Activated B cell treated with CpG ODN at 0.5 μM for 24 hours (primary cell): ENCODE results near the gene GCLC. TPM values are rescaled to one million over a fixed set of nuclear protein-coding genes. Genes with fewer than 3 reads are reported as not detected.

Experiments
- ATAC-seq: fragments of 200-7000 bp; cut with Tn5 transposase; one replicate; pipeline ENCODE4 v1.10.0; 2021; ENCODE audit warnings: low read depth, mild to moderate bottlenecking, moderate library complexity
- CTCF ChIA-PET: fragments of 350-600 bp; sonication (Branson Sonifier 250); formaldehyde crosslinking; loops from one replicate; lab custom pipeline; 2021; ENCODE audit warnings: antibody characterized with exemption; lab: Charles Lee
- POLR2A ChIA-PET: fragments of 350-600 bp; sonication (Branson Sonifier 250); formaldehyde crosslinking; loops from one replicate; lab custom pipeline; 2021; ENCODE audit warnings: antibody characterized with exemption; lab: Charles Lee
- DNase-seq: peaks from one replicate; pipeline ENCODE4 v3.0.0; 2022
- H3K27ac Mint-ChIP-seq: one replicate; pipeline ENCODE4 v1.8.0; 2020; ENCODE audit warnings: mixed read lengths
- H3K27me3 Mint-ChIP-seq: one replicate; pipeline ENCODE4 v1.8.0; 2021; ENCODE audit warnings: mixed read lengths
- H3K36me3 Mint-ChIP-seq: one replicate; pipeline ENCODE4 v1.8.0; 2021; ENCODE audit warnings: low read depth, mixed read lengths
- H3K4me1 Mint-ChIP-seq: one replicate; pipeline ENCODE4 v1.8.0; 2021; ENCODE audit warnings: mixed read lengths
- H3K4me3 Mint-ChIP-seq: one replicate; pipeline ENCODE4 v1.8.0; 2020; ENCODE audit warnings: mild to moderate bottlenecking, mixed read lengths
- H3K9me3 Mint-ChIP-seq: one replicate; pipeline ENCODE4 v1.8.0; 2020; ENCODE audit warnings: mixed read lengths
- CTCF ChIP-seq: fragments of 200-600 bp; IDR thresholded peaks from one replicate; pipeline ENCODE4 v1.8.0; 2022; ENCODE audit warnings: antibody characterized with exemption, mild to moderate bottlenecking
- intact Hi-C: fragments of 100-400 bp; cut with micrococcal nuclease; formaldehyde crosslinking; loops from one replicate; pipeline ENCODE4 v1.15.1; 2024
- total RNA-seq: library from RNA; stranded (reverse); gene quantifications from 2 replicates; pipeline ENCODE4 v1.2.3, GENCODE V29; 2022

GCLC gene
- total RNA-seq, 1 donor from 2014 or later = 26.6 TPM

GRCh38 chr6:53455678-53456077 is 89.2 kb downstream of the GCLC start:
- H3K9me3 Mint-ChIP-seq = peaks cover 9% of the 10 kb centered on the region
- no peak overlapping the region for H3K4me3 Mint-ChIP-seq
- ATAC-seq (no peak), DNase-seq (no peak)
- ChIA-PET CTCF (no interaction called here), POLR2A (interaction anchor here (1.1 kb wide), 1 partner anchor 13 kb away, joined by 3 read pairs; no protein-coding TSS in a partner anchor)
- H3K27me3 Mint-ChIP-seq = no peaks in the 10 kb centered on the region
- H3K4me1 Mint-ChIP-seq = peaks cover 42% of the 10 kb centered on the region
- no peak overlapping the region for H3K27ac Mint-ChIP-seq
- intact Hi-C loops = no loop called here
- TF ChIP-seq CTCF = no peak
- H3K36me3 Mint-ChIP-seq = no peaks in the 10 kb centered on the region

GRCh38 chr6:53451165-53451564 is 93.7 kb downstream of the GCLC start:
- intact Hi-C loops = no loop called here
- Mint-ChIP-seq H3K4me3 (no peak overlapping the region), H3K9me3 (peaks cover 11% of the 10 kb centered on the region), H3K4me1 (peaks cover 13% of the 10 kb centered on the region), H3K27me3 (no peaks in the 10 kb centered on the region), H3K36me3 (no peaks in the 10 kb centered on the region), H3K27ac (no peak overlapping the region)
- ATAC-seq = no peak
- no peak for DNase-seq
- no peak for TF ChIP-seq CTCF
- CTCF ChIA-PET = no interaction called here
- POLR2A ChIA-PET = no interaction called here

- intact Hi-C loops = no loop called here
- DNase-seq (no peak), ATAC-seq (no peak)
- POLR2A ChIA-PET = interaction anchor here (0.7 kb wide), 2 partner anchors 8 to 9 kb away, joined by 3 to 4 read pairs; no protein-coding TSS in a partner anchor
- Mint-ChIP-seq H3K36me3 (no peaks in the 10 kb centered on the region), H3K27ac (no peak overlapping the region), H3K4me3 (no peak overlapping the region), H3K9me3 (peaks cover 7% of the 10 kb centered on the region), H3K4me1 (peaks cover 13% of the 10 kb centered on the region), H3K27me3 (no peaks in the 10 kb centered on the region)
- CTCF ChIA-PET = interaction anchor here (1.1 to 1.6 kb wide), 2 partner anchors 9 to 36 kb away, joined by 3 read pairs; no protein-coding TSS in a partner anchor
- no peak for TF ChIP-seq CTCF
Observed at GRCh38 chr6:53447865-53448264, 97.0 kb downstream of the GCLC start.

Other genes with a start within 250 kb of the GCLC start
- gene ELOVL5, start 196.2 kb downstream of the GCLC start, total RNA-seq = 109 and 127 TPM in 2 replicates
- gene KLHL31, start 120.7 kb upstream of the GCLC start, total RNA-seq = 0.13 TPM in 1 of 2 replicates, not detected in the other
- gene LRRC1, start 249.9 kb upstream of the GCLC start, total RNA-seq = 3.0 and 4.7 TPM in 2 replicates